KMS-11 (cell line): ENCODE measurements around the gene DXO.

Experiments
- H2AFZ ChIP-seq: fragments of 200-600 bp; sonication (generic); 2 replicates; pipeline ENCODE4 v1.6.1; 2016; ENCODE audit warnings: antibody characterized with exemption, mixed run types, low read depth
- H3K27ac ChIP-seq: fragments of 200-600 bp; sonication (generic); 2 replicates; pipeline ENCODE4 v1.6.1; 2016; ENCODE audit warnings: mild to moderate bottlenecking, mixed run types
- H3K27me3 ChIP-seq: fragments of 200-600 bp; sonication (generic); 2 replicates; pipeline ENCODE4 v1.6.1; 2017; ENCODE audit warnings: mild to moderate bottlenecking, low read depth, mixed run types, moderate library complexity; ENCODE audit not compliant: insufficient read depth
- H3K36me3 ChIP-seq: fragments of 200-600 bp; sonication (generic); 2 replicates; pipeline ENCODE4 v1.6.1; 2017; ENCODE audit warnings: mild to moderate bottlenecking, mixed run types; ENCODE audit not compliant: insufficient read depth
- H3K4me1 ChIP-seq: fragments of 200-600 bp; sonication (generic); 2 replicates; pipeline ENCODE4 v1.6.1; 2016; ENCODE audit warnings: mild to moderate bottlenecking, low read depth, mixed run types; ENCODE audit not compliant: poor library complexity, severe bottlenecking
- H3K4me2 ChIP-seq: fragments of 200-600 bp; sonication (generic); 2 replicates; pipeline ENCODE4 v1.7.0; 2016; ENCODE audit warnings: mild to moderate bottlenecking, mixed run types
- H3K4me3 ChIP-seq: fragments of 200-600 bp; sonication (generic); IDR thresholded peaks from 2 replicates; pipeline ENCODE4 v1.6.1; 2017; ENCODE audit warnings: low read depth, low read length, mixed read lengths; ENCODE audit not compliant: insufficient read depth
- H3K79me2 ChIP-seq: fragments of 200-600 bp; sonication (generic); 2 replicates; pipeline ENCODE4 v1.6.1; 2016; ENCODE audit warnings: low read depth, mixed run types; ENCODE audit not compliant: insufficient read depth
- H3K9ac ChIP-seq: fragments of 200-600 bp; sonication (generic); 2 replicates; pipeline ENCODE4 v1.6.1; 2016; ENCODE audit warnings: mild to moderate bottlenecking, mixed run types
- H4K20me1 ChIP-seq: fragments of 200-600 bp; sonication (generic); 2 replicates; pipeline ENCODE4 v1.6.1; 2016; ENCODE audit warnings: mild to moderate bottlenecking, mixed run types; ENCODE audit not compliant: insufficient read depth
- TF ChIP-seq, protein P1 (sequence below): fragments of 200-600 bp; sonication (generic); conservative IDR thresholded peaks from 2 replicates; pipeline ENCODE4 v1.6.1; 2017; ENCODE audit warnings: low read depth, mild to moderate bottlenecking, antibody characterized with exemption, low read length, moderate library complexity, mixed read lengths

DXO gene

GRCh38 chr6:31966506-31966905, 5.4 kb downstream of the DXO start:
- Histone ChIP-seq H3K4me2 (no peak overlapping the region), H3K27ac (no peak overlapping the region), H3K27me3 (no peaks in the 10 kb centered on the region), H4K20me1 (no peaks in the 10 kb centered on the region), H2AFZ (no peak overlapping the region), H3K36me3 (peaks cover 8% of the 10 kb centered on the region; the same call in 1 of the 2 replicates), H3K9ac (no peak overlapping the region), H3K79me2 (no peaks in the 10 kb centered on the region), H3K4me3 (no peak overlapping the region), H3K4me1 (peaks cover 4% of the 10 kb centered on the region)
- TF ChIP-seq, protein P1, sequence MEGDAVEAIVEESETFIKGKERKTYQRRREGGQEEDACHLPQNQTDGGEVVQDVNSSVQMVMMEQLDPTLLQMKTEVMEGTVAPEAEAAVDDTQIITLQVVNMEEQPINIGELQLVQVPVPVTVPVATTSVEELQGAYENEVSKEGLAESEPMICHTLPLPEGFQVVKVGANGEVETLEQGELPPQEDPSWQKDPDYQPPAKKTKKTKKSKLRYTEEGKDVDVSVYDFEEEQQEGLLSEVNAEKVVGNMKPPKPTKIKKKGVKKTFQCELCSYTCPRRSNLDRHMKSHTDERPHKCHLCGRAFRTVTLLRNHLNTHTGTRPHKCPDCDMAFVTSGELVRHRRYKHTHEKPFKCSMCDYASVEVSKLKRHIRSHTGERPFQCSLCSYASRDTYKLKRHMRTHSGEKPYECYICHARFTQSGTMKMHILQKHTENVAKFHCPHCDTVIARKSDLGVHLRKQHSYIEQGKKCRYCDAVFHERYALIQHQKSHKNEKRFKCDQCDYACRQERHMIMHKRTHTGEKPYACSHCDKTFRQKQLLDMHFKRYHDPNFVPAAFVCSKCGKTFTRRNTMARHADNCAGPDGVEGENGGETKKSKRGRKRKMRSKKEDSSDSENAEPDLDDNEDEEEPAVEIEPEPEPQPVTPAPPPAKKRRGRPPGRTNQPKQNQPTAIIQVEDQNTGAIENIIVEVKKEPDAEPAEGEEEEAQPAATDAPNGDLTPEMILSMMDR: no peak

DNA sequence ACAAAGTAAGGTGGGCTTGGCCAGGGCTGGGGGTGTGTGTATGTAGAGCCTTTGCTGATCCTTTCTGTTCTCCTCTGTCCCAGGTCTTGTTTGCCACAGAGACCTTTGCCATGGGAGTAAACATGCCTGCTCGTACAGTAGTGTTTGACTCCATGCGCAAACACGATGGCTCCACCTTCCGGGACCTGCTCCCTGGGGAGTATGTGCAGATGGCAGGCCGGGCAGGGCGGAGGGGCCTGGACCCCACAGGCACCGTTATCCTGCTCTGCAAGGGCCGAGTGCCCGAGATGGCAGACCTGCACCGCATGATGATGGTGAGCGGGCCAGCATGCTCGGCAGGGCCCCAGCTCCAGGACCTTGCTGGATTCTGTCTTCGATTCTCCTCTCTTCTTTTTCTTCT, 6.2 kb downstream of the DXO start:
- H3K79me2 ChIP-seq: no peaks in the 10 kb centered on the region
- no peaks in the 10 kb centered on the region for H4K20me1 ChIP-seq
- H3K36me3 ChIP-seq: peaks cover 8% of the 10 kb centered on the region; the same call in 1 of the 2 replicates
- no peak overlapping the region for H3K4me2 ChIP-seq
- H3K27me3 ChIP-seq: no peaks in the 10 kb centered on the region
- no peak overlapping the region for H3K27ac ChIP-seq
- no peaks in the 10 kb centered on the region for H3K4me1 ChIP-seq
- TF ChIP-seq, protein P1: no peak
- H3K4me3 ChIP-seq: no peak overlapping the region
- no peak overlapping the region for H3K9ac ChIP-seq
- H2AFZ ChIP-seq: no peak overlapping the region

DNA sequence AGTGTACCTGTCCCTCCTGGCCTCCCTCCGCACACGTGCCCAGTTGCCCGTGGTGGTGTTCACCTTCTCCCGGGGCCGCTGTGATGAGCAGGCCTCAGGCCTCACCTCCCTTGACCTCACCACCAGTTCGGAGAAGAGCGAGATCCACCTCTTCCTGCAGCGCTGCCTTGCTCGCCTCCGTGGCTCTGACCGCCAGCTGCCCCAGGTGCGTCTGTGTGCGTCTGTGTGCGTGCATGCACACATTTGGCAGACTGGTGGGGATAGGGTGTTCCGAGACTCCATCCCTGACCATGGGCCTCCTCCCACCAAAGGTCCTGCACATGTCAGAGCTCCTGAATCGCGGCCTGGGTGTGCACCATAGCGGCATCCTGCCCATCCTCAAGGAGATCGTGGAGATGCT, 8.0 kb downstream of the DXO start:
- peaks cover 8% of the 10 kb centered on the region; the same call in 1 of the 2 replicates for H3K36me3 ChIP-seq
- no peak overlapping the region for H2AFZ ChIP-seq
- H4K20me1 ChIP-seq: no peaks in the 10 kb centered on the region
- TF ChIP-seq, protein P1: no peak
- no peak overlapping the region for H3K27ac ChIP-seq
- H3K4me3 ChIP-seq: no peak overlapping the region
- no peaks in the 10 kb centered on the region for H3K27me3 ChIP-seq
- H3K4me2 ChIP-seq: no peak overlapping the region
- H3K4me1 ChIP-seq: no peaks in the 10 kb centered on the region
- H3K9ac ChIP-seq: no peak overlapping the region
- H3K79me2 ChIP-seq: no peaks in the 10 kb centered on the region; the same call in 1 of the 2 replicates

DNA sequence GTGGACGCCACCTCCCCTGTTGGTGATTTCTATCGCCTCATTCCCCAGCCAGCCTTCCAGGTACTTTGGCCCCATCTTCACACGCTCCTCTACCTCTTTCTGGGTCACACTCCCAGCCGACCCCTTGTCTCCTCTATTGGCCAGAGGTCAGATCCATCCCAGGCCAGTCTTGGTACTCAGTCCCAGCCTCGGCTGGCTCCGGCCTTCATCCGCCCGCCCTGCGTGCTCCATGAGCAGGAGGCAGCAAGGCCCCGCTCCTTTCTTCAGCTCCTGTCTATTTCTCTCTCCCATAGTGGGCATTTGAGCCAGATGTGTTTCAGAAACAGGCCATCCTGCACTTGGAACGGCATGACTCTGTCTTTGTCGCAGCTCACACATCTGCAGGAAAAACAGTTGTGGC, 10.3 kb downstream of the DXO start:
- Histone ChIP-seq H4K20me1 (no peaks in the 10 kb centered on the region), H3K27me3 (no peaks in the 10 kb centered on the region), H3K79me2 (peaks cover 18% of the 10 kb centered on the region), H3K9ac (no peak overlapping the region), H3K4me3 (no peak overlapping the region), H3K4me2 (no peak overlapping the region), H3K27ac (no peak overlapping the region), H3K4me1 (peaks cover 9% of the 10 kb centered on the region), H3K36me3 (peaks cover 9% of the 10 kb centered on the region; the same call in 1 of the 2 replicates), H2AFZ (no peak overlapping the region)
- TF ChIP-seq, protein P1: no peak
